DND-41 (cell line): ENCODE data around the gene OR52K1.

Experiments used
- CTCF ChIP-seq: IDR thresholded peaks from 2 replicates; pipeline ENCODE4 v1.5.1; 2012; ENCODE audit warnings: borderline replicate concordance, low read length, moderate library complexity, mild to moderate bottlenecking; ENCODE audit not compliant: poor library complexity, severe bottlenecking; ENCODE audit errors: extremely low read depth
- EZH2 ChIP-seq: IDR thresholded peaks from 3 replicates; pipeline ENCODE4 v1.6.1; 2012; ENCODE audit warnings: borderline replicate concordance, low read depth, mild to moderate bottlenecking, moderate library complexity, low read length, inconsistent platforms; ENCODE audit not compliant: severe bottlenecking

GRCh38 chr11:4460151-4460550 lies 22.3 kb upstream of the OR52K1 start:
- TF ChIP-seq CTCF (no peak), EZH2 (no peak)
